ENCODE data around the gene HLA-DQB1.
"Not testable (repeated sequence)": the region's sequence is repeated elsewhere in the genome, so short reads cannot be mapped to it uniquely, and the experiment has no call there.

Gene HLA-DQB1

DNA sequence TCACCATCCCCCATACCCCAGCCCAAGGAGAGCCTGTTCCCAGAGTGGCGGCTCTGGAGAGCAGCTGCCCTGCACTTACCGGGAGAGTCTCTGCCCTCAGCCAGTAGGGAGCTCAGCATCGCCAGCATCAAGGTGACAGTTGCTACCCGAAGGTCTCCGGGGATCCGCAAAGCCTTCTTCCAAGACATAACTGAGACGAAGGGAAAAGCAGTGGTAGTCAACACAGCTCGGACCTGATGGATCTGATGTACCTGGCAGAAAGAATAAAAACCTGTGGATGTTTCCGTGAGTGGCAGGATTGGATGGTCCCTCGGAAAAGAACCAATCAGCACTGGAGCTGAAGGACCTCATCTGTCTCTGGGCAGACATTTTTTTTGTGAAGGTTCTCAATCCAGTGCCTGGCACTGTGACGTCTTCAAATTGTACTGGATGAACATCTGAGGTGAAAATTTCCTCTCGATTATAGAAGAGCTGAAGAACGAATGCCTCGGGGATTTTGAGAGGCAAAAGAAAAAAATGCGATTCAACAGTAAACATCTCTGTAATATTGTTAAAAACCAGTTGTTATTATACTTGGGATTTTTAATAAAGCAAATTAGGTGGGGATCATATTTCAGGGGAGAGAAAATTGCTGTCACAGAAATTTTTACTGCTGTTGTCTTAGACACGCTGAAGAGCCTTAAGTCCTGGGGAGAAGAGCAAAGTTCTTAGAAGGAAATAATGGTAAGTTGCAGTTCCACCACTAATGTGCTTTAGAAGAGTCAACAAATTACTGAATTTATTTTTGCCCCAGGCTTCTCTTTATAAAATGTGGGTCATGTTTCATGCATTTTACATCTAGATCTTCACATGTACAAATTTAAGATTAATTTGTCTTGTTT lies at the start of gene HLA-DQB1:
Gene HLA-DQB1, minus strand, starts transcription at position 238 of the 881 bp plus-strand sequence. Its CDS starts 50 bp downstream, at position 188.
- DNase-seq = no peak

DNA sequence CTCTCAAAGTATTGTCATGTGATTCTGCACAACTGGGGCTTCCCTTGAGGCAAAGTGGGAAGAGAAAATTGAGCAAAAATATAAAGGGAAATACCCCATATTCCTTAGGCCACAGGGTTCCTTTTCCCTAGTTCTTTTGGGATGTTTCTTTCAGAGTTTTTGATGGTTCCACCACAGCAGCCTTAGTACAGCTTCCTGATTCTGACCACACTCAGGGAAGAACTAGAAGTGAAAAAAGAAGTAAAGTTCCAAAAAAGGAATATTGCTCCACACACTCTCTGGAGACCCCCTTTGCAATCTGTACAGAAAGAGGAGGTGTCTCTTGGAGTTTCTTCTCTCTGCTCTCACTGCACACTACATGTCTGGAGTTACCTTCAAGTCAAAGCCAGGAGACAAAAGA lies 46.8 kb upstream of the HLA-DQB1 start:
- no peak for DNase-seq

DNA sequence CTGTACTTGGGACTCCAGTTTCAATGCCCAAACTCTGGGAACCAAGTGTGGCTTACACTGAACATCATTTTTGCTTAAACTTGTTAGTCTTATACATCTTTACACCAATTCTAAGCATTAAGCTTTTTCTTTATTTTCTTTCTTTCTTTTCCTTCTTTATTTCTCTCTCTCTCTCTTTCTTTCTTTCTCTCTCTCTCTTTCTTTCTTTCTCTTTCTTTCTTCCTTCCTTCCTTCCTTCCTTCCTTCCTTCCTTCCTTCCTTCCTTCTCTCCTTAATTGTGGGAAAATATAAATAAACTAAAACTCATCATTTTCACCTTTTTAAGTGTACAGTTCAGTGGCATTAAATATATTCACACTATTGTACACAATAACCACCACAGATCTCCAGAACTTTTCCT lies 43.2 kb upstream of the HLA-DQB1 start:
- DNase-seq = no peak

DNA sequence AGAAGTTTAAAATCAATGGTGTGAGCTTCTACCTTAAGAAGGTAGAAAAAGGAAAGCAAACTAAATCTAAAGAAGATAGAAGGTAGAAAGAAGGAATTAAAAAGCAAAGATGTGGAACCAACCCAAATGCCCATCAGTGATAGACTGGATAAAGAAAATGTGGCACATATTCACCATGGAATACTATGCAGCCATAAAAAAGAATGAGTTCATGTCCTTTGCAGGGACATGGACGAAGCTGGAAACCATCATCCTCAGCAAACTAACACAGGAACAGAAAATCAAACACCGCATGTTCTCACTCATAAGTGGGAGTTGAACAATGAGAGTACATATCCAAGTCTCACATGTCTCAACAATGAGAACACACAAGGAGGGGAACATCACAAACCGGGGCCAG lies 38.7 kb upstream of the HLA-DQB1 start:
- not testable (repeated sequence) for DNase-seq

DNA sequence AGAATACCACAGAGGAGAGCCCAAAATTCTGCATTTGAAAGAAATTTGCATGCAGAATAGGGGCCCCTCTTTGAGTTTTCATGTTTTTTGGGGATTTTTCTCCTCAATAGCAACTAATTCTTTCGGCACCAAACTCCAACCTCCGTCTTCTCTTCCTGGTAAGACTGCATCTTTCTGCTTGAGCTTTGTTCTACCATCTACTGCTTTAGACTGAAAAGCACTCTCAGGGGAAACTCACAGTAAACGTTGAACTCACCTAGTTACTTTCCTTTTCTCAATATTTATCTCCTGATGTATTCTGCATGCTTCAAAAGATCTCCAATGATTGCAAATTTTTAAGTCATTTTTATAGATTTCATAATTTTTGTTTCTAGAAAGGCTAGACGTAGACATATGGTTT lies 36.9 kb upstream of the HLA-DQB1 start:
- no peak for DNase-seq

DNA sequence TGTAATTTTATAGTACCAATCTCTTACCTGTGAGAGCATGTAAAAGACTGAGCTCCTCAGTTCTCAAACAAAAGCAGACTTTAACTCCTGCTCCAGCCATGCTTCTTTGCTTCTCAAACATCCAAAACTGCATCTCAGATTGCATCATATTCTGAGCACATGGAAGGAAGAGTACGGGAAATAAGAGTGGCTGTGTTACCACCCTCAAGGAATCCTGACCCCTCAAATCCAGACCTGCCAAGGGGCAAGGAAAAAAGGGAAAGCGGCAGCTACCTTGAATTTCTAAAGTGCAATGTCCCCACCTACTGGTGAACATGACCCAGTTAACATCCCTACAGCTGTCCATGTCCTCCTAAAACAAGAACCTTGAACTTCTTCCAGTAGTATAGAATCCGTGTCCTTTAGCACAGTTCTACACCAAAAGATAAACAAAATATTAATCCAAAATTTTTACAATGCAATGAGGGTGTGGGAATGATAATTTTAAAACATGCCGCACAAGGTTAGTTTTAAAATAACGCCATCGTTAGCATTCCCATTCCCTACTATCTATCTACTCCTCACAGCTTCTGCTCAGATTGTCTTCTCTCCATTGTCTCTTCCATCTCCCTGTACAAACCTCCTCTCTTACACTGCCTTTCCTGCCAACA lies 34.1 kb upstream of the HLA-DQB1 start:
- DNase-seq = peak; percentile 11

DNA sequence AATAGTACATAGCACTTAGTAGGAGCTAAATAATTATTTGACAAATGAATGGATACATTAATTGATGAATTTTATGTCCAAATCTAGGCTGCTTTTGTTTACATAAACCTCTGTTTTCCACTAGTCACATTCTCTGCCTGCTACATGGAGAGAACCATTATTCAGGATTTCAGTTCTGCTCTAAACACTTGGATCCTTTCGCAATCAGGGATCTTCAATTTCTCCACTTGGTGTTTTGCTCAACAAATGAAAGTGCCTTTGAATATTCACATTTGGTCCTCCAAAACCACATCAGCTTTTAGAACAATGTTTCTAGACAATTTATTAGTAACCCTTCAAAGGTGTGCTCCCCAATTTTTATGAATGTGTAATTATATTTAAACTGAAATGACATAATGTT lies 30.6 kb upstream of the HLA-DQB1 start:
- DNase-seq = no peak

DNA sequence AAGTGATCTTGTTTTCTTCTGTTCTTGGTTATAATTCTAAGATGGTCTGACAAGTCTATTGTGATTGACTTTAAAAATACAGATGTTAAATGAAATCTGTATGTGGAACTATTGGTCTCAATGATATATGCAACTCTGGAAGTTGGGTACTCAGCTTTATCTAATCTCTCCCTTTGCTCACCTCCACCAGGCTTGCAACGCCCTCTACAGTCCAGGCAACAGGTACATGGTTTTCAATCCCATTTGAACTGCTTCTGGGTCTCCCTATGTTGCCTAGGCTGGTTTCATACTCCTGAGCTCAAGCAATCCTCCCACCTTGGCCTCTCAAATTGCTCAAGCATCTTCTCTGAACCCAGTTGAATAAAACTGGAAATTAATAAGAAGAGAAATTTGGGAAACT lies 25.6 kb upstream of the HLA-DQB1 start:
- no peak for DNase-seq

DNA sequence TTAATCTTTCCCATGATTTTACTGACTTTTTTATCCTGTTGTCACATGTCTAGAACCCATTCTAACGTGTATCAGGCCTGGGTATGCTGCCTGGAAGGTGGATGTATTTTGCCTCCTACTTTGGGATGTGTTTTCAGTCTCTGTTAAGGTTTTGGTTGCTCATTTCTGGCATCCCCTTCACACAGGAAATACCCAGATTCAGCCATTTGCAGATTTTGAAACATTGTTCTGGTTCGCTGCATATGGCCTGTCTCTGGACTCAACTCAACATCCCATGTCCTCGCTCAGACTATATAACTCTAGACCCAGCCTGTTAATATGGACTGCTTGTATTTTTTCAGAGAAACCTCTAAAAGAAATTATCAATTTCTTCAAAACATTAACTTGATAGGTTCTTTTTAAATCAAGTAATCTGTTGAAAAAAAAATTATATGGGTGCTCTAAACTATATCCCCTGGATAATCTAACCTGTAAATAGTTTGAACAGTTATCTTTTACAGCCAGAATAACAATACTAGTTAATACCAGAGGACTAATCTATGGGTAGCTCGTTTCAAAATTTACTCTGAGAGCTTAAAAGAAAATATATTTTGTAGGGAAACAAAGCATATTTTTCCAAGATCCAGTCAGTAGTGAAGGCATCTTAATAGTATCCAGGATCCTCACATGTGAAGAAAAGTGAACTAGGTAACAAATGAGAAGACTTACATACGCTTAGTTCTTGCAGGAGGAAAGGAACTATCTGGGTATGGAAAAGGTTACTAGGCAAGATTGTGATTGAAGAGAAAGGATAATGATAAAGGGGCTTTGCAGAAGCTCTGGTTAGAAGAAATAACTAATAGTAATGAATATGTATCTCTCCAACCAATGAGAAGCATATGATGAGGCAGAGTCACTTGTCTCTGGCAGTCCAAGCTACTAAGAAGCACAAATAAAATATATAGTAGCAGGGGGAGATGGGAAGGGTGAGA lies 23.4 kb upstream of the HLA-DQB1 start:
- no peak for DNase-seq

DNA sequence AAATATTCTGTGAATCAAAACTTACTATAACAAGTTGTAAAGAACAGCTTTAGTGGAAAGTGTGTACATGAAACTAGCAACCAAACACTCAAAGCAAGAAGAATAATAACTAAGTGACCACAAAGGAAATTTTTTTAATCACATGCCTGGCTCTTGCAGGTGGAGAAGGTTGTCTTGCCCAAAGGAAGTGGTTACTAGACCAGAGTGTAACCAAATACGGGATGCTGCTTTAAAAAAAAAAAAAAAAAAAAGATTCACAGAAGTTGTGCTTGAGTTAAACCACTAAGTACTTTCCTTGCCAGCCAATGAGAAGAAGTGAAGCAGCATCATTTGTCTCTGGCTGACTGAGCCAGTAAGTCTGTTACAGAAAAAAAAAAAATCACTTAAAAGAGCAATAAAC lies 19.1 kb upstream of the HLA-DQB1 start:
- DNase-seq = no peak

DNA sequence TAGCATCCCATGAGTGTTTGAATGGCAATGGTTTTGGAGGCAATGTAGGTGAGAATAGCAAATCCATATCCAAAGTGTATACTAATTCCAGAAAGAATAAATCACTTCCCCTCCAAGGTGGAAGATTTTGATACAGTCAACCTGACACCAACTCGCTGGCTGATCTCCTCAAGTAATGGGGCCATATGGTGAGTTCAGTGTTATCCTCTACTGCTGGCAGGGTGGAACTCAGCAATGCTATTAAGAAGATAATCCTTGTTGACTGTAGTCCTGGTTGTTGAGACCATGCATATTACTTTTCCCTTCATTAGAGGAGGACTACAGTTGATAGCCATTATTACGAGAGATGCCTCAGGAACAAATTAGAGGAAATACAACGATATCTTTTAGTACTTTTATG lies 17.8 kb upstream of the HLA-DQB1 start:
- DNase-seq = no peak

DNA sequence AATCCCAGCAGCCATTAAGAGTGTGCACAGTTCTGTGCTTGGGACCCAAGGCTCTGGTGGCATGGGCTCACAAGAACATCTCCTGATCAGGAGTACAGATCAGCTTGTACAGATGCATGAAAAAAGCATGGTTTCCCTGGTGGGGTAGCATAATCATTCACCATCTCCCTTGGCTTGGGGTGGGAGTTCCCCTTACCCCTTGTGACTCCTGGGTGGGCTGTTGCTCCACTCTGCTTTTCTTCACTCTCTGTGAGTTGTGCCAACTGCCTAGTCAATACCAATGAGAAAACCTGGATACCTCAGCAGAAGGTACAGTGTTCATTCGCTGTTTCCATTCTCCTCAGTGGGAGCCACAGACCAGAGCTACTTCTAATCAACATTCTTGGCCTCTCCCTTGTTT lies 13.6 kb upstream of the HLA-DQB1 start:
- no peak for DNase-seq

DNA sequence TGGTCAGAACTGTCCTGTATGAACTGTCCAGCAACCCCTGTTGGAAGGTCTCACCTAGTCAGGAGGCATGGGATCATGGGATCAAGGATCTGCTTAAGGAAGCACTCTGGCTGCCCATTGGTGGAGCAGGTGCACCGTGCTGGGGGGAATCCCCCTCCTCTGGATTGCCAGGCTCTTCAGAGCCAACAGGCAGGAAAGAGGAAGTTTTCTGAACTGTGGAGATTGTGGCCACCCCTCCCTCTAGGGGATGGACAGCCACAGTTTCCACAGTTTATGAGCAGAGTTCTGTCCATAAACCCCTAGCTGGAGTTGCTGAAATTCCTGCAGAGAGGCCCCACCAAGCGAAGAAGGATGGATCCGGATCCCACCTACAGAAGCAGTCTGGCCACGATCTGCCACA lies 13.0 kb upstream of the HLA-DQB1 start:
- DNase-seq = no peak

DNA sequence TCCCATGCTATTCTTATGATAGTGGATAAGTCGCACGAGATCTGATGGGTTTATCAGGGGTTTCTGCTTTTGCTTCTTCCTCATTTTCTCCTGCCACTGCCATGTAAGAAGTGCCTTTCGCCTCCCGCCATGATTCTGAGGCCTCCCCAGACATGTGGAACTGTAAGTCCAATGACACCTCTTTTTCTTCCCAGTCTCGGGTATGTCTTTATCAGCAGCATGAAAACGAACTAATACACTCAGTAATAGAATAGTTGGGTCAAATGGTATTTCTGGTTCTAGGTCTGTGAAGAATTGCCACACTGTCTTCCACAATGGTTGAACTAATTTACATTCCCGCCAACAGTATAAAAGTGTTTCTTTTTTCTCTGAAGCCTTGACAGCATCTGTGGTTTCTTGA lies 7.7 kb upstream of the HLA-DQB1 start:
- DNase-seq = not testable (repeated sequence)

DNA sequence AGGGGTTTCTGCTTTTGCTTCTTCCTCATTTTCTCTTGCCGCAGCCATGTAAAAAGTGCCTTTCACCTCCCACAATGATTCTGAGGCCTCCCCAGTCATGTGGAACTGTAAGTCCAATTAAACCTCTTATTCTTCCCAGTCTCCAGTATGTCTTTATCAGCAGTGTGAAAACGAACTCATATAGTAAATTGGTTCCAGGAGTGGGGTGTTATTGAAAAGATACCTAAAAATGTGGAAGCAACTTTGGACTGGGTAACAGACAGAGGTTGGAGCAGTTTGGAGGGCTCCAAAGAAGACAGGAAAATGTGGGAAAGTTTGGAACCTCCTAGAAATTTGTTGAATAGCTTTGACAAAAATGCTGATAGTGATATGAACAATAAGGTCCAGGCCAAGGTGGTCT lies 5.5 kb upstream of the HLA-DQB1 start:
- not testable (repeated sequence) for DNase-seq

DNA sequence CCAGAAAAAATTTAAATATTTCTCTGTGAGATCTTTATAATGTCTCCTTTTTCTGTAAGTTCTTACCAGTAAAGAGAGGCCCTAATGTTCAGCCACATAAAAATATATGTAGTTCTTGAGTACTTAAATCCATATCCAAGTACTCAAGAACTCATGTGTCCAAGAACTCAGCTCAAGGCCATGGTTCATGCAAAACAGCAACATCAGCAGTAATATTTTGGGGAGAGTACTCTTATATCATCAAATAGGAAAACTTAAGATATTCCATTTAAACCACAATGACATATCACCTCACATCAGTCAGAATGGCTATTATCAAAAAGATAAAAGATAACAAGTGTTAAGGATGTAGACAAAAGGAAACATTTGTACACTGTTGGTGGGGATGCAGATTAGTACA lies 3.4 kb upstream of the HLA-DQB1 start:
- no peak for DNase-seq

DNA sequence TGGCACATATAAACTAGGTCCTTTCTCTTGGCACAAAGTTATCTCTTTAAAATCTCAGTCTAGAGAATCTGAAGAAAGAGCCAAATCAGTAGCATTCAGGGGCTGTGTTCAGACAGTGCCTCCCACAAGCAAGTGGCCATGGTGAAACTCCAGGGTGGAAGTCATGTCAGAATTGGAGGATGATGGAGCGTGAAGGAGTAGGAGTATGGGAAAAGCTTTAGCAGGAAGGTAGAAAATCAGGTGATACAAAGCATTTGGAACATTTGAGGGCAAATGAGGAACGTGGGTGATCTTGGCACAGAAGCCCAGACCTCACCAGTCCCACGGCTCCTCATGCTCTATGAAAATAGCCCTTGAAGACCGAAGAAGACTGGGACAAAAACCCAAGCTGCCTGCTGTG lies 2.8 kb upstream of the HLA-DQB1 start:
- DNase-seq = no peak

DNA sequence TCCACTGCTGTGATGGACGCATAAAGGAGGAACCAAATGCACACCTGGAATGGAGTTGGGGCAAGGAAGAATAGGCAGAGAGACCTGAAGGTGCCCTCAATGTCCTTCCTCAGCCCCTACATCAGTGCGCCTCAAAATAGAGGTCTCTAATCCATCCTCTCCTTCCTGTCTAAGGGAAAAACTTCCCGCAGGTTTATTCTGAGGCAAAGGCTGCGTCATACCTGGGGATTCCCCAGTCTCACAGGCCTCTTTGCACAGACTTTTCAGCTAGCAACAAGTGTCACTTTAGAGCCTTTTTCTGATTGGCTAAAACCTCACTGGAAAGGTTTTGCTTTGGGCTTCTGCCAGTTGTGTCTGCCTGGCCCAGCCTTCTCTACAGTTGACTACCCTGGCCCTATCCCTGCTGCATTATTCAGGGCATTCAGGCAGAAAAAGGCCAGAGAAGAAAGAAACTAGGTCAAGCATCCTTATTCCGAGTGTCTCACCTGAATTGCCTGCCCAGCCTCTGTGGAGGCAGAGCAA lies 1.8 kb upstream of the HLA-DQB1 start:
- no peak for DNase-seq

DNA sequence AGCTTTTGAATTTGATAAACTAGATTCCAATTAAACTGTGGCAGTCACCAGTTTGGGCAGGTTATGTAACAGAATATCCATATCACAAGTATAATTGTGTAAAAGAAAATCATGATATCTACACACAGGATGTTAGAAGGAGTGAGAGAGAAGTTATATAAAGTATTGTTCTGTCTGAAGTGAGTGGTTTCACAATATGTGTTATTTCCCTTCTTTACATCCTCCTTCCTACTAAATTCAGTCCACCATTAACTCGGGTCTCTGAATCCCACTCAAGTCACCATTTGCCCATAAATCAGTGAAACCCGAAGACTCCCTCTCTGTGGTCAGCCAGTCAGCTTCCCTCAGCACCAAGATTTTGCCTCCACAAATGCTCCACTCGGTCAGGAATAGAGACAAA lies 796 bp downstream of the HLA-DQB1 start:
- no peak for DNase-seq

DNA sequence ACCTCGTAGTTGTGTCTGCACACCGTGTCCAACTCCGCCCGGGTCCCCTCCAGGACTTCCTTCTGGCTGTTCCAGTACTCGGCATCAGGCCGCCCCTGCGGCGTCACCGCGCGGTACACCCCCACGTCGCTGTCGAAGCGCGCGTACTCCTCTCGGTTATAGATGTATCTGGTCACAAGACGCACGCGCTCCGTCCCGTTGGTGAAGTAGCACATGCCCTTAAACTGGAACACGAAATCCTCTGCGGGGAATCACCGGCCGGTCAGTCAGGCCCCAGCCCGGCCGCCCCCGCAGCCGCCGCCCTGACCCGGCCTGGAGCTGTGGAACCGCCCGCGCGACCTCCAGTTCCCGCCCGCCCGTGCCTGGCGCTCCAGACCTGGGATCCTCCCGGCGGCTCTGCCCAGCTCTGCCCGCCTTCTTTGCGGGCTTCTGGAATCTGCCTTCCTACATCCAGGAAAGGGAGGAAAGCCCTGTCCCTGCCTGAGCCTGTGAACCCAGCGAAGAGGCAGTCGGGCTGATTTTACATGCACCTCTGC lies 1.6 kb downstream of the HLA-DQB1 start:
- no peak for DNase-seq

DNA sequence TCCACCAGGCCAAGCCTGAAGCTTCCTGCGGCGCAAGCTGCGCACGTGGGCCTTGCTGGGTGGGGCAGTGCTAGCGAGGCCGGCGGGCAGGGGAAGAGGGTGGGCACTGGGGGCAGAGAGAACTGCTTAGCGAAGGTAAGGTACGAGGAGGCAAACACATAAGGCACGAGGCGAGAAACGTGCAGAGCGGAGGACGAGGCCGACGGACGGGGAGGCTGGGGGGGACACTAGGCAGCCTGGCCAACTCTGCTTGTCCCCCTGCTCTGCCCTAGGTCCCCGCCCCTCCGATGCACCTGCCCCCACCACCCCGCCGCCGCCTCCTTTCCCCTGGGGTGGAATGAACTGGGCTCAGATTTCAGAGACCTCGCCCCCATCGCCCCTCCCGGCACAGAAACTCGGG lies 2.1 kb downstream of the HLA-DQB1 start:
- no peak for DNase-seq

DNA sequence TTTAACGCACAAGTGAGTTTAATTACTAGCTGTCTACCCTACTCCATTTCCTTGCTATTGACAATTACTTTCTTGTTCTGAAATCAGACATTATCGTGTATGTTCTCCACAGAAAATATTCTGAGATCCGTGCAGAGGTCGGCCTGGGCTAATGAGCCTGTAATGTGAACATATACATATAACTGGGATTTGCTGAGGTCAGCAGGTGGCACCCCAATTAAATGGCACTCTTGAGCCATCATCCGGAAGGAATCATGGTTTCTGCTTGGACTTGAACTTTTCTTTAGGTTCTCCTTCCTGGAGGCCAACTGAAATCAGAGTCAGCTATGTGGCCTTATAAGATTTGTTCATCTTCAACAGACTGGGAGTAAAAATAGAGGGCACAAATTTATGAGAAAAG lies 3.6 kb downstream of the HLA-DQB1 start:
- no peak for DNase-seq

DNA sequence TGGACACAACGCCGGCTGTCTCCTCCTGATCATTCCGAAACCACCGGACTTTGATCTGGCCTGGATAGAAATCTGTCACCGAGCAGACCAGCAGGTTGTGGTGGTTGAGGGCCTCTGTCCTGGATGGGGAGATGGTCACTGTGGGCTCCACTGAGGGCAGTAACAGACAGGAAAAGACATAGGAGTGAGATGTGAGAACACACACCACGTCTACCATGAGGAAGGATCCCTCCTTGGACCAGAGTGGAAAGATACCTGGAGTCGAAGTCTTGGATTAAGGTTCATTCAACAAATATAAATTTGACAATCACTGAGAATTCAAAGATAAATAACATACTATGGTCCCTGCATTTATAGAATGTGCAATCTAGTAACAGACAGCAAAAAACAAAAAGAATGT lies 4.4 kb downstream of the HLA-DQB1 start:
- DNase-seq = no peak

All from NCI-H2227 treated with DMSO at 0.1 percent for 48 hours (cell line).